ENCODE measurements around the gene PTPN4.

PTPN4 gene

DNA sequence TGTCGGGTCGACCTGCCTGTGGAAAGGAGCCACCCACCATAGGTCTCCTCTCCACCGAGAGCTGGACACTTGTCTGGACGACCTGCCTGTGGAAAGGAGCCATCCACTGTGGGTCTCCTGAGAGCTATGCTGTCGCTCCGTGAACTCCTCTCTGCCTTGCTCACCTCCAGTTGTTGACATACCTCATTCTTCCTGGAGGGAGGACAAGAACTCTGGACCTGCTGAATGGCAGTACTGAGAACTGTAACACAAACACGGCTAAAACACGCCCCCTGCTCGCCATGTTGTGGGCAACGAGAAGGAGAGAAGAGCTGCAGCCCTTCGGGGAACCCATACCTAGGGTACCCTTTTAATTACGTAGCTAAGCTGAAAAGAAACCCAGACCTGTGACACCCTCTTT, 77.6 kb downstream of the PTPN4 start:
- no peak overlapping the region for H3K4me3 ChIP-seq (ENCODE audit: insufficient read length, low read depth)
- no peaks in the 10 kb centered on the region for H3K4me1 ChIP-seq (ENCODE audit: insufficient read depth, insufficient read length)
- TF ChIP-seq ZNF274 (IDR thresholded peaks at IDR 0.05; ENCODE audit: low read depth, low read length) = no peak
- TF ChIP-seq YY1 (IDR thresholded peaks at IDR 0.05; ENCODE audit: insufficient read depth, insufficient read length) = no peak
- no peak for TF ChIP-seq SUZ12 (IDR thresholded peaks at IDR 0.05; ENCODE audit: extremely low read depth, insufficient read depth, insufficient read length)
- no peaks in the 10 kb centered on the region for H3K27me3 ChIP-seq (ENCODE audit: insufficient read depth, insufficient read length)
- no peak overlapping the region for H3K9ac ChIP-seq (ENCODE audit: insufficient read length, low read depth)
- H3K36me3 ChIP-seq (ENCODE audit: insufficient read depth, insufficient read length, low read length) = no peaks in the 10 kb centered on the region
- DNase-seq (ENCODE audit: low read depth, low spot score) = no peak
- peaks cover 6% of the 10 kb centered on the region; the same call in 1 of the 2 replicates for H3K9me3 ChIP-seq (ENCODE audit: insufficient read depth, low read length)

DNA sequence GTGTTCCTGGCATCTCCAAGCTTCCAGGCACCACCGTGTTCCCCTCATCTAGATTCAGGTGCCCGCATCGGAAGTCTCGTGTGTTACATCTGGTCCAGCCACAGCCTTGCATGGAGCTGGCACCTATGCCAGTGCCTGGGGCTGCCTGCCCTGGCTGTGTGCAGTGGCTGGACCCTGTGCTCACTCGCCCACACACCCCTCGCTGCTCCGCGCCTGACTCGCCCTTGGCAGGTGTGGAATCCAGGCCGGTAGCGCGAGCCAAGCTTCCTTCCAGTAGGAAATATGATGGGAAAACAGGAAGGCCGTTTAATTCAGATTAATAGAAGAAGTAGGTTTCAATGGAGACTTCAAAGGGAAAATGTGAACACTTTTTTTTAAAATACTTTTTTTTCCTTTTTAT, 78.0 kb downstream of the PTPN4 start:
- TF ChIP-seq ZNF274 (IDR thresholded peaks at IDR 0.05; ENCODE audit: low read depth, low read length) (no peak), SUZ12 (IDR thresholded peaks at IDR 0.05; ENCODE audit: extremely low read depth, insufficient read depth, insufficient read length) (no peak), YY1 (IDR thresholded peaks at IDR 0.05; ENCODE audit: insufficient read depth, insufficient read length) (no peak)
- Histone ChIP-seq H3K9ac (ENCODE audit: insufficient read length, low read depth) (no peak overlapping the region), H3K4me1 (ENCODE audit: insufficient read depth, insufficient read length) (no peaks in the 10 kb centered on the region), H3K4me3 (ENCODE audit: insufficient read length, low read depth) (no peak overlapping the region), H3K36me3 (ENCODE audit: insufficient read depth, insufficient read length, low read length) (no peaks in the 10 kb centered on the region), H3K27me3 (ENCODE audit: insufficient read depth, insufficient read length) (no peaks in the 10 kb centered on the region), H3K9me3 (ENCODE audit: insufficient read depth, low read length) (peaks cover 10% of the 10 kb centered on the region; the same call in 1 of the 2 replicates)
- DNase-seq (ENCODE audit: low read depth, low spot score) = no peak

DNA sequence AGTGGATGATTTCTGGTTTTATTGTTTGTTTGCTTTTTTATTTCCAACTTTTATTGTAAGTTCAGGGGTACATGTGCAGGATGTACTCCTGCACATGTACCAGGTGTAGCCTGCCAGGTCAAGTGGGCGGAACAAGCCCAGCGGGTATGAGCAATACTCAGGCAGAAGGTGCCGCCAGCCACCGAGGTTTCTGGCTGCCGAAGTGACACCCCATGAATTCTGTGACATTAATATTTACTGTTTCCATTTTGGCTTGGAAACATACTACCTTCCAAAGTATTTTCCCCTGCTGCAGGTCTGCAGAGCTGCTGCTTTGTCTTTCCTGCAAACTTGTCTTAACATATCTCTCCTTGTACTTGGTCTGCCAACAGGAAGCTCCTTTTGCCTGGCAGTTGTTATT, 78.5 kb downstream of the PTPN4 start:
- H3K36me3 ChIP-seq (ENCODE audit: insufficient read depth, insufficient read length, low read length) = no peaks in the 10 kb centered on the region
- H3K4me1 ChIP-seq (ENCODE audit: insufficient read depth, insufficient read length) = no peaks in the 10 kb centered on the region
- no peak for TF ChIP-seq YY1 (IDR thresholded peaks at IDR 0.05; ENCODE audit: insufficient read depth, insufficient read length)
- no peak for TF ChIP-seq ZNF274 (IDR thresholded peaks at IDR 0.05; ENCODE audit: low read depth, low read length)
- TF ChIP-seq SUZ12 (IDR thresholded peaks at IDR 0.05; ENCODE audit: extremely low read depth, insufficient read depth, insufficient read length) = no peak
- H3K9me3 ChIP-seq (ENCODE audit: insufficient read depth, low read length) = peaks cover 13% of the 10 kb centered on the region; the same call in 1 of the 2 replicates
- H3K9ac ChIP-seq (ENCODE audit: insufficient read length, low read depth) = no peak overlapping the region
- no peak for DNase-seq (ENCODE audit: low read depth, low spot score)
- H3K27me3 ChIP-seq (ENCODE audit: insufficient read depth, insufficient read length) = no peaks in the 10 kb centered on the region
- H3K4me3 ChIP-seq (ENCODE audit: insufficient read length, low read depth) = no peak overlapping the region

DNA sequence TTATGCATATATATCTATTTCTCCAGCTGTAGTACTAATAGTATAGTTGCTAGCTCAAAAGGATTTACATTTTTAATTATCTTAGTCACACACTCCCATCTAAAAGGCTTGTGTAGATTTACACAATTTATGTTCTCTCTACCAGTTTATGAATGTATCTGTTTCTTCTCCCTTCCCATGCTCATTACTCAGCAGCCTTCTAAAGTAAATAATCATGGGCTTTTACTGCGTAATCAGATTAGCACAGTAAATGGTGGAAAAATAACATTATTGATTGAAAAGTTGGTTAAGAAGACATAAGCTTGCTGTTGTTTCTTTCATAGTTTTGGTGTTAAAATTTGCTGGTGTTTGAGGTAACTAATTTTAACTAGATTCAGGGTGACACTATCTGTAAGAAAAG, 81.8 kb downstream of the PTPN4 start:
- TF ChIP-seq ZNF274 (IDR thresholded peaks at IDR 0.05; ENCODE audit: low read depth, low read length) (no peak), YY1 (IDR thresholded peaks at IDR 0.05; ENCODE audit: insufficient read depth, insufficient read length) (no peak), SUZ12 (IDR thresholded peaks at IDR 0.05; ENCODE audit: extremely low read depth, insufficient read depth, insufficient read length) (no peak)
- DNase-seq (ENCODE audit: low read depth, low spot score) = no peak
- Histone ChIP-seq H3K27me3 (ENCODE audit: insufficient read depth, insufficient read length) (no peaks in the 10 kb centered on the region), H3K9ac (ENCODE audit: insufficient read length, low read depth) (no peak overlapping the region), H3K4me3 (ENCODE audit: insufficient read length, low read depth) (no peak overlapping the region), H3K4me1 (ENCODE audit: insufficient read depth, insufficient read length) (no peaks in the 10 kb centered on the region), H3K9me3 (ENCODE audit: insufficient read depth, low read length) (peaks cover 25% of the 10 kb centered on the region; the same call in 1 of the 2 replicates), H3K36me3 (ENCODE audit: insufficient read depth, insufficient read length, low read length) (no peaks in the 10 kb centered on the region)

DNA sequence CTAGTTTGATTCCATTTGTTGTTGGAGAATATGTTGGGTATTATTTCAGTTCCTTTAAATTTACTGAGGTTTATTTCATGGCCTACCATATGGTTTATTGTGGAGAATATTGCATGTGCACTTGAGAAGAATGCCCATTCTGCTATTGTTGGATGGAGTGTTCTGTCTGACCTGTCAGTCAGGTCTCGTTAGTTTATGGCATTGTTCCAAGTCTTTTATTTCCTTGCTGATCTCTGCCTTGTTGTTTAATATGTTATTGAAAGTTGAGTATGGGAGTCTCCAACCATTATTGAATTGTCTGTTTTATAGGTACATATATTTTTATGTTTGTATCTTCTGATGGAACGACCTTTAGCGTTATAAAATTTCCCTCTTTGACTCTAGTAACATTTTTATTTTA, 86.3 kb downstream of the PTPN4 start:
- Histone ChIP-seq H3K9ac (ENCODE audit: insufficient read length, low read depth) (no peak overlapping the region), H3K36me3 (ENCODE audit: insufficient read depth, insufficient read length, low read length) (no peaks in the 10 kb centered on the region), H3K4me1 (ENCODE audit: insufficient read depth, insufficient read length) (no peaks in the 10 kb centered on the region), H3K27me3 (ENCODE audit: insufficient read depth, insufficient read length) (no peaks in the 10 kb centered on the region), H3K4me3 (ENCODE audit: insufficient read length, low read depth) (no peak overlapping the region), H3K9me3 (ENCODE audit: insufficient read depth, low read length) (peaks cover 49% of the 10 kb centered on the region)
- no peak for TF ChIP-seq ZNF274 (IDR thresholded peaks at IDR 0.05; ENCODE audit: low read depth, low read length)
- no peak for TF ChIP-seq YY1 (IDR thresholded peaks at IDR 0.05; ENCODE audit: insufficient read depth, insufficient read length)
- TF ChIP-seq SUZ12 (IDR thresholded peaks at IDR 0.05; ENCODE audit: extremely low read depth, insufficient read depth, insufficient read length) = no peak
- DNase-seq (ENCODE audit: low read depth, low spot score) = no peak

DNA sequence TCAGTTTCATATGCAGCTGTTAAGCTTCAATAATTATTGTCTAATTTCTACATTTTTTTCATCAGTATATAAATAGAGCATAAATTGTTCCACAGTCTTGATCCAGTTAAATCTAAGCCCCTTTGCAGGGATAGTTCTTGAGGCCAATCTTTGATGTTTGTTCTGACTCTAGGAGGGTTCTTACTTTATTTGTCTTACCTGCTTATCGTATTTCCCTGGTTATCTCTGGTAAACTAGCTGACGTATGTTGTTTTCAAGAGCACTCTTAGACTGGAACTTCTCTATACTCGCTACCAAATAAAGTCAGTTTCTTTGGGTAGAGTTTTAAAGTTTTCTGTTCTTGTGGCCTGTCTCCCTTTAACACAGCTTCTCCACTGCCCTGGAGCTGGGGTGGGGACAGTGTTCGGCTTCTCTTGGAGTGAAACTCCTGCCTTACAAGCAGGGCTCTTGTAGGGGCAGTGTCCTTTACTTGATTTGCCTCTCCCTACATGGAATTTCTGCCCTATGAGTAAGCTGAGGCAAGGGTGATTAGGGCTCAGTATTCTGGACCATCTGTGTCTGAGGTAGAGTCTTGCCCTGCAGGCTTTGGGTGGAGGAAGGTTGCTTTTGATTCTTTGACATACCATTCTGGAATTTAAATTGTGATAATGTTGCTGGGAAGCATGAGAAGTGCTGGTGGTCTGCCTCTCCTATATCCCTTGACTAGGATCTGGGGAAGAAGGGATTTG, 90.3 kb downstream of the PTPN4 start:
- no peak for TF ChIP-seq YY1 (IDR thresholded peaks at IDR 0.05; ENCODE audit: insufficient read depth, insufficient read length)
- TF ChIP-seq SUZ12 (IDR thresholded peaks at IDR 0.05; ENCODE audit: extremely low read depth, insufficient read depth, insufficient read length) = no peak
- no peak for TF ChIP-seq ZNF274 (IDR thresholded peaks at IDR 0.05; ENCODE audit: low read depth, low read length)
- Histone ChIP-seq H3K9me3 (ENCODE audit: insufficient read depth, low read length) (peaks cover 71% of the 10 kb centered on the region), H3K27me3 (ENCODE audit: insufficient read depth, insufficient read length) (no peaks in the 10 kb centered on the region), H3K36me3 (ENCODE audit: insufficient read depth, insufficient read length, low read length) (no peaks in the 10 kb centered on the region), H3K9ac (ENCODE audit: insufficient read length, low read depth) (no peak overlapping the region), H3K4me3 (ENCODE audit: insufficient read length, low read depth) (no peak overlapping the region), H3K4me1 (ENCODE audit: insufficient read depth, insufficient read length) (no peaks in the 10 kb centered on the region)
- DNase-seq (ENCODE audit: low read depth, low spot score) = no peak

- Histone ChIP-seq H3K27me3 (ENCODE audit: insufficient read depth, insufficient read length) (no peaks in the 10 kb centered on the region), H3K36me3 (ENCODE audit: insufficient read depth, insufficient read length, low read length) (no peaks in the 10 kb centered on the region), H3K4me3 (ENCODE audit: insufficient read length, low read depth) (no peak overlapping the region), H3K4me1 (ENCODE audit: insufficient read depth, insufficient read length) (no peaks in the 10 kb centered on the region), H3K9ac (ENCODE audit: insufficient read length, low read depth) (no peak overlapping the region), H3K9me3 (ENCODE audit: insufficient read depth, low read length) (peaks cover 55% of the 10 kb centered on the region)
- DNase-seq (ENCODE audit: low read depth, low spot score) = no peak
- TF ChIP-seq ZNF274 (IDR thresholded peaks at IDR 0.05; ENCODE audit: low read depth, low read length) (no peak), YY1 (IDR thresholded peaks at IDR 0.05; ENCODE audit: insufficient read depth, insufficient read length) (no peak), SUZ12 (IDR thresholded peaks at IDR 0.05; ENCODE audit: extremely low read depth, insufficient read depth, insufficient read length) (no peak)
These were observed 92.5 kb downstream of the PTPN4 start for GRCh38 chr2:119852214-119852613.

All from NT2/D1 (cell line).